ENCODE data around the gene CD82. TPM values are rescaled to one million over a fixed set of nuclear protein-coding genes. Genes with fewer than 3 reads are reported as not detected.

The CD82 gene
- total and polyA plus RNA-seq, 2 donors (not counting 1 experiment from before 2014, with no cell fraction given) = 192 to 438 TPM

DNA sequence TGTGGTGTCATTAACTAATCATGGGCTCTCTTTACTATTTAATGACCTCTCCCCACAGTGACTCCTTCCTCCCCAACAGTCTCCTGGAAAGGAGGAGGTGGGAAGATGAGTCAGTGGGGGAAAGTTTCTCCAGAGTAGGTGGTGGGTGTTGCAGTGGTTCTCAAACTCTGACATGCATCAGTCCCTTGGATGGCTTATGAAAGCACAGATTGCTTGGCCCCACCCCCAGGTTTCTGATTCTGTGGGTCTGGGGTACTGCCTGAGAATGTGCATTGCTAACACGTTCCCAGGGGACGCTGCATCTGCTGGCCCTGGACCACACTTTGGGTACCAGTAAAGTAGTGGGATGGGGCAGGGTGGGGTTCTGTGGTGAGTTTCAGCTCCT is 9.8 kb downstream of the CD82 start:
- WGBS (ENCODE audit: insufficient coverage) = 71% methylated on average over 1 of the region's 2 CpGs
- Mint-ChIP-seq H3K4me3 (peak overlapping the region; percentile 73), H3K27ac (peak overlapping the region; percentile 54), H3K27me3 (no peaks in the 10 kb centered on the region), H3K9me3 (ENCODE audit: insufficient read depth) (no peaks in the 10 kb centered on the region), H3K4me1 (peaks cover 96% of the 10 kb centered on the region)
- ChIA-PET CTCF (interaction anchor here (0.9 to 1.9 kb wide), 2 partner anchors 36 to 42 kb away, joined by 3 to 15 read pairs; no protein-coding TSS in a partner anchor), POLR2A (interaction anchor here (2.1 kb wide), 1 partner anchor 29 kb away, joined by 5 read pairs; no protein-coding TSS in a partner anchor)
- Histone ChIP-seq H2AFZ (ENCODE audit: insufficient read depth, low read depth, low read length, poor library complexity, severe bottlenecking) (no peak overlapping the region), H3K27ac (ENCODE audit: low read length in 2 of 2) (peak overlapping the region in 1 of 2 donors; percentile 63), H3K4me3 (ENCODE audit: control extremely low read depth in 1 of 5, extremely low read depth in 1 of 5, insufficient read depth in 1 of 5, low read depth in 2 of 5, low read length in 4 of 5) (no peak overlapping the region), H3K9ac (ENCODE audit: low read length) (peak overlapping the region; percentile 15), H3K36me3 (replicated peaks in 1 of 2; ENCODE audit: control extremely low read depth in 1 of 2, control insufficient read depth in 1 of 2, extremely low read depth in 1 of 2, insufficient read depth in 2 of 2, low read length in 1 of 2) (peaks cover 0 to 65% of the 10 kb centered on the region in 2 experiments), H3K4me2 (replicated peaks; ENCODE audit: low read depth, low read length, poor library complexity, severe bottlenecking) (peak overlapping the region; percentile 41), H4K20me1 (ENCODE audit: control insufficient read depth, insufficient read depth, low read length, poor library complexity, severe bottlenecking) (peaks cover 94% of the 10 kb centered on the region), H3K9me3 (ENCODE audit: control extremely low read depth in 1 of 3, control insufficient read depth in 2 of 3, insufficient read depth in 1 of 3, low read length in 2 of 3) (no peaks in the 10 kb centered on the region), H3K79me2 (ENCODE audit: control insufficient read depth, insufficient read depth, low read length) (peaks cover 100% of the 10 kb centered on the region), H3K27me3 (replicated peaks in 1 of 4; ENCODE audit: control extremely low read depth in 1 of 4, control insufficient read depth in 3 of 4, insufficient read depth in 4 of 4, low read length in 3 of 4) (no peaks in the 10 kb centered on the region), H3K4me1 (ENCODE audit: control insufficient read depth in 2 of 2, insufficient read depth in 2 of 2, low read length in 2 of 2) (peaks cover 87 to 99% of the 10 kb centered on the region in 2 donors)
- no peak for TF ChIP-seq EZH2 (IDR thresholded peaks at IDR 0.05; ENCODE audit: borderline replicate concordance, insufficient read depth, low read depth, low read length, poor library complexity, severe bottlenecking)
- TF ChIP-seq CTCF (IDR thresholded peaks at IDR 0.05) = no peak
- no peak for ATAC-seq (ENCODE audit: low read depth)
- intact Hi-C loops (cut with micrococcal nuclease) = no loop called here
- DNase-seq = no peak

- Histone ChIP-seq H3K27me3 (replicated peaks in 1 of 4; ENCODE audit: control extremely low read depth in 1 of 4, control insufficient read depth in 3 of 4, insufficient read depth in 4 of 4, low read length in 3 of 4) (no peaks in the 10 kb centered on the region), H3K79me2 (ENCODE audit: control insufficient read depth, insufficient read depth, low read length) (peaks cover 100% of the 10 kb centered on the region), H3K9me3 (ENCODE audit: control extremely low read depth in 1 of 3, control insufficient read depth in 2 of 3, insufficient read depth in 1 of 3, low read length in 2 of 3) (no peaks in the 10 kb centered on the region), H3K4me2 (replicated peaks; ENCODE audit: low read depth, low read length, poor library complexity, severe bottlenecking) (peak overlapping the region; percentile 49), H4K20me1 (ENCODE audit: control insufficient read depth, insufficient read depth, low read length, poor library complexity, severe bottlenecking) (peaks cover 94% of the 10 kb centered on the region), H3K36me3 (replicated peaks in 1 of 2; ENCODE audit: control extremely low read depth in 1 of 2, control insufficient read depth in 1 of 2, extremely low read depth in 1 of 2, insufficient read depth in 2 of 2, low read length in 1 of 2) (peaks cover 0 to 62% of the 10 kb centered on the region in 2 experiments), H3K9ac (ENCODE audit: low read length) (no peak overlapping the region), H3K27ac (ENCODE audit: low read length in 2 of 2) (peak overlapping the region in 1 of 2 donors; percentile 64), H3K4me1 (ENCODE audit: control insufficient read depth in 2 of 2, insufficient read depth in 2 of 2, low read length in 2 of 2) (peaks cover 80 to 96% of the 10 kb centered on the region in 2 donors), H3K4me3 (ENCODE audit: control extremely low read depth in 1 of 5, extremely low read depth in 1 of 5, insufficient read depth in 1 of 5, low read depth in 2 of 5, low read length in 4 of 5) (no peak overlapping the region), H2AFZ (ENCODE audit: insufficient read depth, low read depth, low read length, poor library complexity, severe bottlenecking) (no peak overlapping the region)
- TF ChIP-seq EZH2 (IDR thresholded peaks at IDR 0.05; ENCODE audit: borderline replicate concordance, insufficient read depth, low read depth, low read length, poor library complexity, severe bottlenecking) = no peak
- no peak for TF ChIP-seq CTCF (IDR thresholded peaks at IDR 0.05)
- H3K4me1 Mint-ChIP-seq = peaks cover 96% of the 10 kb centered on the region
- POLR2A ChIA-PET = interaction anchor here (1.4 kb wide), 1 partner anchor 34 kb away, joined by 4 read pairs; no protein-coding TSS in a partner anchor
- peak overlapping the region; percentile 92 for H3K27ac Mint-ChIP-seq
- CTCF ChIA-PET = no interaction called here
- H3K27me3 Mint-ChIP-seq = no peaks in the 10 kb centered on the region
- WGBS (ENCODE audit: insufficient coverage) = 92% methylated on average over 4 of the region's 5 CpGs
- no peak for ATAC-seq (ENCODE audit: low read depth)
- peak overlapping the region; percentile 82 for H3K4me3 Mint-ChIP-seq
- intact Hi-C loops (cut with micrococcal nuclease) = no loop called here
- no peaks in the 10 kb centered on the region for H3K9me3 Mint-ChIP-seq (ENCODE audit: insufficient read depth)
- no peak for DNase-seq
These were observed 10.5 kb downstream of the CD82 start for GRCh38 chr11:44575962-44576361.
